Measurements from ENCODE around the gene CASQ2. TPM values are rescaled to one million over a fixed set of nuclear protein-coding genes. Genes with fewer than 3 reads are reported as not detected.

The CASQ2 gene
- total RNA-seq, 1 experiment from 2014 or later, result not detected

- TF ChIP-seq, protein P1, sequence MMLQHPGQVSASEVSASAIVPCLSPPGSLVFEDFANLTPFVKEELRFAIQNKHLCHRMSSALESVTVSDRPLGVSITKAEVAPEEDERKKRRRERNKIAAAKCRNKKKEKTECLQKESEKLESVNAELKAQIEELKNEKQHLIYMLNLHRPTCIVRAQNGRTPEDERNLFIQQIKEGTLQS (IDR thresholded peaks at IDR 0.05), result no peak
These were observed 28.4 kb upstream of the CASQ2 start (continued) for GRCh38 chr1:115796897-115797296.

GRCh38 chr1:115796036-115796435 is 27.5 kb upstream of the CASQ2 start:
- no peaks in the 10 kb centered on the region for H3K4me1 ChIP-seq (ENCODE audit: control insufficient read depth in 1 of 2, insufficient read depth in 2 of 2, low read length in 2 of 2)
- TF ChIP-seq SP1 (IDR thresholded peaks at IDR 0.05; ENCODE audit: low read depth) (no peak), ZFX (IDR thresholded peaks at IDR 0.05) (no peak), EZH2phosphoT487 (IDR thresholded peaks at IDR 0.05; ENCODE audit: borderline replicate concordance) (no peak), JUND (IDR thresholded peaks at IDR 0.05) (no peak), ZNF274 (IDR thresholded peaks at IDR 0.05; ENCODE audit: low read depth, low read length) (no peak), ZBTB33 (IDR thresholded peaks at IDR 0.05; ENCODE audit: extremely low read depth, insufficient replicate concordance, low read length) (no peak), SIN3A (IDR thresholded peaks at IDR 0.05; ENCODE audit: low read depth) (no peak), ELF1 (IDR thresholded peaks at IDR 0.05; ENCODE audit: borderline replicate concordance, low read depth) (no peak), CBX3 (IDR thresholded peaks at IDR 0.05; ENCODE audit: low read depth) (no peak)
- TF ChIP-seq, protein P2, sequence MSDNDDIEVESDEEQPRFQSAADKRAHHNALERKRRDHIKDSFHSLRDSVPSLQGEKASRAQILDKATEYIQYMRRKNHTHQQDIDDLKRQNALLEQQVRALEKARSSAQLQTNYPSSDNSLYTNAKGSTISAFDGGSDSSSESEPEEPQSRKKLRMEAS (IDR thresholded peaks at IDR 0.05), result no peak
- ChIA-PET POLR2A (no interaction called here), CTCF (no interaction called here), RAD21 (ENCODE audit: low non-redundant PET in 1 of 2, low total read pairs in 2 of 2, uncharacterized antibody in 2 of 2, unreplicated experiment in 2 of 2) (no interaction called here)
- no peak overlapping the region for H3K4me3 ChIP-seq (replicated peaks in 1 of 2; ENCODE audit: low read depth in 1 of 2, low read length in 2 of 2)
- ATAC-seq (no peak), DNase-seq (ENCODE audit: low read depth, low spot score) (no peak)
- no peaks in the 10 kb centered on the region for H3K79me2 ChIP-seq (ENCODE audit: insufficient read depth, low read length)
- no peaks in the 10 kb centered on the region for H3K27me3 ChIP-seq (ENCODE audit: insufficient read depth, low read length)
- intact Hi-C loops (cut with micrococcal nuclease), result no loop called here
- no peak overlapping the region for H3K9ac ChIP-seq (ENCODE audit: low read length)
- no peaks in the 10 kb centered on the region for H3K9me3 ChIP-seq (ENCODE audit: control insufficient read depth in 1 of 2, insufficient read depth in 1 of 2, low read depth in 1 of 2, low read length in 2 of 2)
- no peak overlapping the region for H2AFZ ChIP-seq (ENCODE audit: low read depth, low read length, poor library complexity, severe bottlenecking)
- no peaks in the 10 kb centered on the region for H4K20me1 ChIP-seq (ENCODE audit: insufficient read depth)
- no peak overlapping the region for H3K27ac ChIP-seq (ENCODE audit: low read depth, low read length)
- no TSS peak for BruUV-seq (replicated peaks)
- no peak overlapping the region for H3K4me2 ChIP-seq (ENCODE audit: low read length)
- no peaks in the 10 kb centered on the region for H3K9me2 ChIP-seq (ENCODE audit: insufficient read depth)
- H3K36me3 ChIP-seq (ENCODE audit: control insufficient read depth in 1 of 2, insufficient read depth in 2 of 2, low read length in 2 of 2), result no peaks in the 10 kb centered on the region
